Lung microvascular endothelial cell (primary cell): ENCODE measurements around the gene CADPS. TPM values are rescaled to one million over a fixed set of nuclear protein-coding genes. Genes with fewer than 3 reads are reported as not detected.
A peak's percentile ranks its signal among the peaks of the same experiment; 100 is the strongest.

Experiments used
- DNase-seq, 2 donors: peaks; one replicate each; pipeline versions ENCODE4 v3.0.0 to v3.0.0-alpha.2; 2010; ENCODE audit warnings: low read depth in 2 of 2
- total RNA-seq: library from RNA; depleted of rRNA; stranded (reverse); fragments of >200 nt; gene quantifications from 2 replicates; pipeline ENCODE4 v1.2.1, GENCODE V29; 2014

The CADPS gene
- total RNA-seq, 1 donor from 2014 or later: not detected

- peak; percentile 54 to 63 for DNase-seq
Measured at GRCh38 chr3:62559831-62560445, 315.3 kb downstream of the CADPS start.

DNA sequence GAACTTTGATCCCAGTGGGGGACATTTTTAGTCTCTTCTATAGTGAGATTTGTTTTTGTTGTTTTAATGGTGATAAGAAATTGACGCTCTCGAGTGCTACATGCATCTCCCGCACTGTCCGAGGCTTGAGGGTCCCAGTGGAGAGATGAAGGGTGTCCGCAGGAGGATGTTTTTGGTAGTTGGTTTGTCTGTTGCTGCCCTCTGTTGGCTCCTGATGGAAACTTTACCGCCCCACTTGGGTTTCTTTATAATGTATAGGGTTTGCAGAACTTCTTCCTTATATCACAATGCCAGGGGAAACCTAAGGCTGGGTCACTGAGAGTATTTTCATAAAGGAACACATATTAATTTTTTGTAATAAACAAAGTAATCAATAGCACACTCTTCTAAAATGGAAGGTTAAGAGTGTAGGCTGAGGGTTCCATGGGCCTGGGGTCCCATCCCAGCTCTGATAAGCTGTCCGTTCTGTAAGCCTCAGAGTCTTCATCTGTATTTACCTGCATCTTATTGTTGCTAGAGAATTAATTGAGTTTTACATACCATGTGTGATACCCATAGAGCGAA is 316.6 kb downstream of the CADPS start:
- peak; percentile 36 to 38 for DNase-seq

GRCh38 chr3:62557983-62558382 is 317.2 kb downstream of the CADPS start:
- DNase-seq: no peak

- DNase-seq: no peak
Measured at GRCh38 chr3:62557450-62557849, 317.8 kb downstream of the CADPS start.

DNA sequence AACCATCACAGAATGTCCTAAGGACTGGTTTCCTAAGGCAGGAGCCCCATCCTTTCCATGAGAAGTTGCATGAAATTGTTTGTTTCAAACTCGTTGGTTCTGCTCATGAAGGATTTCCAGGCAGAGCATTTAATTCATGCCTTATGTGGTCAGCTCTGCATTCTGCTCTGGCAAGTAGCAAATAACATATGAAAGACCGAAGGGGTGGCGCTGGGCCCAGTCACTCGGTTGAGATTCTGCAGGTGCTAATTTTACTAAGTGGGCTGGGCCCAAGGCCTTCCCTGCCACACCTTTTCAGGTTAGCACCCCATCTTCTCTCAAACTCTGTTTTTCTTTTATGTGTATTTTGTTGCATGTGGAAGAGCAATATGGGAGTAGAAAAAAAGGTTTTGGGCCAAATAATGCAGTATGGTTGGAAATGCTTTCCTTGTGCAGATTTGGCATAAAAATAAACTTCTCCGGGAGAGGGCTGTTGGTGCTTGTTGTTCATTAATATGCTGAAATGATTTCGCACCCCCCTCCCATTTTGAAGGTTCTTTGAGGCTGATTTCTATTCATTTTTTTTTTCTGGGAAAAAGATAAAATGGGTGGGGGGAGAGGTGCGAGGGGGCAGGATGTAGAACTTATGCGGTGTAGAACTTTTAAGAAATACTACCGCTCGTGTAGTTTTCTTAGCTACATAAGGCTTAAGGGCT is 318.9 kb downstream of the CADPS start:
- DNase-seq: no peak

DNA sequence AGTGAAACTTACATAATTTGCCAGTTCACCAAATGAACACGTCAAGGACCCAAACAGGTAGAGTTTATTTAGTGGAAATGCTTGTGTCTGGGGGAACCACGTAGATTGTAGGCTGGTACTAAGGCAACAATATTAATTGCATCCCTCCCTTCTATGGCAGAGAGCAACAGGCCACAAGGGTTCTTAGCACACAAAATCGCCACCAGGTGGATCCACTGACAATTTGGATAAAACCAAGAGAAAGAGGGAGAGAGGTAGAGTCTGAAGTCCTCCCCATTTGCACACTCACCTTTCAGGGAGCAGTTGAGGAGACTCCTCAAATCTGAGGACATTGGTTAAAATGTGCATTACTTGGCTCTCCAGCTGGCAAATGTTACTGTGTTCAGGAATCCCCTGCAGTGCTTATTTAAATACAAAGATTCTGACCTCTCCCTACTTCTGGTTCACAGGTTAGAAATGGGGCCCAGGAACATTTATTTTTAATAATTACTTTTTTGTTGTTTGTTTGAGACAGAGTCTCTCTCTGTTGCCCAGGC is 320.9 kb downstream of the CADPS start:
- DNase-seq: no peak

DNA sequence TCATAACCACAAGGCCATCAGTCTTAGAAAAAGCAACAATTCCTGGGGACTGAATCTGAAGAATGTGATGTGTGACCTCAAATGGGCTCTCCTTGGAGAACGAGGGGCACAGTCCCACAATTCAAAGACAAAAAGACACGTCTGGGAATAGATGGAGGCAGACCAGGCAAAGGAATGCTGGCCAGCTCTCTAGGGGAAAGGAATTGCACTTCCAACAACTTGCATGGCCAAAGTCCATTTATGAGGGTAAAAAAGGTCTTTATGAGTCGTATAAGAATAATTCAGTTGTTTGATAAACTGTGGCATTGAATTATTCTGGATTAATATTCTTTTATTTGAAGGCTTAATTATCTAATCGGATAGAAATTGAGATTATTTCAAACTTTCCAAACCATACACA is 321.4 kb downstream of the CADPS start:
- no peak for DNase-seq

GRCh38 chr3:62551556-62551955 is 323.7 kb downstream of the CADPS start:
- DNase-seq: no peak

- DNase-seq: no peak
Measured at GRCh38 chr3:62550439-62550838, 324.8 kb downstream of the CADPS start.

GRCh38 chr3:62548528-62549205 is 326.5 kb downstream of the CADPS start:
- DNase-seq: no peak

DNA sequence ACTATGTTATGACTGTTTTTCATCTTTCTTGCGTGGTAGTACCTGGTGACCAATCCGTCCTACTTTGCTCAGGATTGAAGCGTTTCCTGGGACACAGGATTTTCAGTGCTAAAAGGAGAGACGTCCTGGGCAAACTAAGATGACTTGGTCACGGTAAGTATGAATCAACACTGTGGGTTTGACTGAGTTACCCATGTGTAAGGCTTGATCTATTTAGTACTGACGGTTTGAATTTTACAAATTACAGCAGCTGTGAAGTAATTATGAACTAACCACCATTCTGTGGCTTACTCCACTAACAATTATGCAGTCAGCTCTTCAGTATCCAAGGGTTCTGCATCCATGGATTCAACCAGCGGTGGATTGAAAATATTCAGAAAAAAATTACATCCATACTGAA is 328.9 kb downstream of the CADPS start:
- DNase-seq: no peak

DNA sequence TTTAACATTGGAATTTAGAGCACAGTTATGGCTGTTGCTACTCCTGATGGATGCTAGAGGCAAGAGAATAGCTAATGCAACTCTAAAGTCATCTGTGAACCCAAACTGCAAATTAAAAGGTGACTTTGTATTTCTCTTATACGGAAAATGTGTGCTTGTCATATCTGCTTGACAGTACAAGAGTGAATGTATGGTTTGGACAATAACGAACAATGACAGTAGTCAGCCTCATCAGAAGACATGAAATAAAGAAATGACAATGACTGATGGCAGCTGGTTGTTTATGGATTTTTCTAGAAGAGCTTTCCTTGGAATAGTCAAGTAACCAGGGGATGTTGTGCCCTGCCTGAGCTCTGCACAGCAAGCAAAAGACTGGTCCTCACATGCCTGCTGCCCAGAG is 333.0 kb downstream of the CADPS start:
- DNase-seq: no peak

DNA sequence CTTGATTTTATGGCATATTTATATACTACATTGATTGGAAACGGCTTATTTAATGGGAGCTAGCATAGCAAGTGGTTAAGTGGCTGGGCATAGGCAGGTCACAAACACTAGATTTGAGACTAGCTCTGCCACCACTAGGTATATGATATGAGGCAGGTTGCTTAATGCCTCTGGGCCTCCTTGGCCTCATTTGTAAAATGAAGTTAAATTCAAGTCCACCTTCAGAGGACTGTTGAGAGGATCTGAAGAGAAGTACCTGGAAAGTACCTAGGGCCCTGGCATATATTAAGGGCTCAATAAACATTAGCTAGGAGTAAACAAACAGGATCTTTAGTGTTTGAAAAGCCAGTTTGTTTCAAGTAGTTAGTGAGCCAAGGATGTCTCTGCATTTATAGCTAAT is 335.5 kb downstream of the CADPS start:
- DNase-seq: no peak

- no peak for DNase-seq
Measured at GRCh38 chr3:62538691-62539356, 336.4 kb downstream of the CADPS start.

- no peak for DNase-seq
Measured at GRCh38 chr3:62534326-62534725, 340.9 kb downstream of the CADPS start.

DNA sequence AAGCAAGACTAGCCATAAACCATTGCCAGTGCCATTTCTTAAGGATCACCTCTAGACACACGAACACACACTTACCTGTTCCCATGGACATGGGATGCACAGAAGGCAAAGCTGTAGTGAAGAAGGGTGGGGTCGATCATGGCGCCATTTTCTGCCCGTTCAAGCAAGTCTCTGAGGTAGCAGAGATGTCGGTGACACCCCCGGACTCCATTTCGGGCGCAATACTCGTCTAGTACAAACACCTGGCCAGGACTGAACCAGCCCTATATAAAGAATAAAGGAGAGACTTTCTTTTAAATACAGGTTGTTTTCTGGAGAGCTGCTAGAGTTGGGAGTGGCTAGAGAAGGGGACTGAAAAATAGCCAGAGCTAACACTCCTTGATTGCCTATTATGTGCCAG is 342.4 kb downstream of the CADPS start:
- no peak for DNase-seq

DNA sequence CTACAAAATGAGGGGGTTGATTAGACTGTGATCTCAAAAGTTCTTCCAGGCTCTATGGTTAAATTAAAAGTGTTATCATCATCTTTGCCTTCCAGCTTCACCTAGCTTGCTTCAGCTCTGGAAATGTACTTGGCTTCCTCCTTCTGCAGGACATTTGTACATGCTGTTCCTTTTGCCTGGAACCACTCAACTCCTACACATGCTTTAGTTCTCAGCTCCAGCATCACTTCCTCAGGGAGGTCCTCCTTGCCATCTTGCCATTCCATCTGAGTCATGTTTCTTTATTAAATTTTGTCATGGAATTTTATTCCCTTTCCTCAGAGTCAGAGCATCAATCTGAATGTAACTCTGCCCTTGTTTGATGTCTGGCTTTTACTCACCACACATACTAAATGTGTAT is 343.2 kb downstream of the CADPS start:
- DNase-seq: no peak

GRCh38 chr3:62531493-62531892 is 343.7 kb downstream of the CADPS start:
- DNase-seq: no peak

GRCh38 chr3:62529230-62529629 is 346.0 kb downstream of the CADPS start:
- peak; percentile 29 to 33 for DNase-seq

- no peak for DNase-seq
Measured at GRCh38 chr3:62527474-62527873, 347.7 kb downstream of the CADPS start.

DNA sequence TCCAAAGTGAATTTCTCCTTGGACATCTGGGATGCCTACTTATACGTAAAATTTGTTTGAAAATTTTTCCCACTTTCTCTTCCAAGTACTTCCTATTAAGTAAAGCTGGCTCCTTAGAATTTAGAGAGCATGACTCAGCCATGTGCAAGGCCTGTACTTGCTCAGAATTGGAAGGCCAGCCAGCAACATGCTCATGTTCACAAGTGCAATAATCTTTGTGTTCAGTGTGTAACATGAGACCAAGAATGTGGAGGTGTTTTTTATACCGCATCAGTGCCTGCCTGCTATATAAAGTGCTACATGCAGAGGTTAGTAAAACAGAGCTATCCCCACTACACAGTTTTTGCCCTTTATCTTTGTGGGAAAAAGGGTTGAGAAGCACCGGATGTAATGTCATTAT is 349.9 kb downstream of the CADPS start:
- DNase-seq: no peak

GRCh38 chr3:62523672-62524071 is 351.5 kb downstream of the CADPS start:
- DNase-seq: no peak
